K562 (cell line): ENCODE results near the gene DLK1. TPM values are rescaled to one million over a fixed set of nuclear protein-coding genes. Genes with fewer than 3 reads are reported as not detected.
A peak's percentile ranks its signal among the peaks of the same experiment; 100 is the strongest.

Experiments
- ATAC-seq: fragments of 200-7000 bp; cut with Tn5 transposase; 3 replicates; pipeline ENCODE4 v1.9.1; 2020; ENCODE audit warnings: moderate library complexity
- BruUV-seq: library from RNA; stranded (reverse); fragments of 400-500 nt; replicated peaks from 2 replicates; lab custom pipeline; 2021; lab: Mats Ljungman, UMichigan
- CTCF ChIA-PET: fragments of 300-600 bp; formaldehyde crosslinking; extraction: SDS; loops from one replicate; lab custom pipeline; 2021; ENCODE audit warnings: low intra/inter-chr PET ratio; lab: Yijun Ruan, JAX
- POLR2A ChIA-PET: fragments of 300-600, 350-650 bp; sonication (Branson Sonifier 250); formaldehyde crosslinking; extraction: SDS; loops from one replicate; lab custom pipeline; 2021; ENCODE audit warnings: antibody characterized with exemption, inconsistent platforms; lab: Yijun Ruan, JAX
- DNase-seq, 4 experiments: peaks; one replicate each; pipeline versions ENCODE4 v3.0.0 to v3.0.0-alpha.2; 2011 to 2018; ENCODE audit warnings: low spot score in 3 of 4, mixed read lengths in 3 of 4; ENCODE audit errors: extremely low read depth in 1 of 4
- FAIRE-seq: peaks from 2 replicates; lab custom pipeline; 2011; peaks lifted over from hg19 to GRCh38; lab: Jason Lieb, UNC
- H2AFZ ChIP-seq: 2 replicates; pipeline ENCODE4 v1.6.0; 2011; ENCODE audit warnings: low read depth, low read length, control low read depth, inconsistent platforms
- H3K27ac ChIP-seq: fragments of 200-600 bp; 3 replicates; pipeline ENCODE4 v1.8.0; 2011; ENCODE audit warnings: low read depth, mild to moderate bottlenecking, control low read depth, inconsistent platforms, low read length, moderate library complexity, mixed read lengths; ENCODE audit errors: extremely low read depth
- H3K27me3 ChIP-seq, 2 experiments: fragments of 300-600 bp in 1 of 2; 2 replicates in 1 of 2; 3 replicates in 1 of 2; pipeline versions ENCODE4 v1.6.0 to v1.8.0; 2011; ENCODE audit warnings: inconsistent platforms in 2 of 2, low read length in 2 of 2, mild to moderate bottlenecking in 1 of 2, mixed read lengths in 1 of 2, moderate library complexity in 1 of 2; ENCODE audit not compliant: control insufficient read depth in 2 of 2, insufficient read depth in 2 of 2
- H3K36me3 ChIP-seq: fragments of 300-600 bp; 3 replicates; pipeline ENCODE4 v1.8.0; 2011; ENCODE audit warnings: mild to moderate bottlenecking, low read length, inconsistent platforms; ENCODE audit not compliant: control insufficient read depth, insufficient read depth
- H3K4me1 ChIP-seq, 2 experiments: fragments of 200-600 bp in 1 of 2; replicated peaks in 1 of 2; 2 replicates in 1 of 2; 3 replicates in 1 of 2; pipeline versions ENCODE4 v1.5.1 to v1.8.0; 2011; ENCODE audit warnings: inconsistent platforms in 2 of 2, low read length in 2 of 2, mild to moderate bottlenecking in 1 of 2, mixed read lengths in 1 of 2, moderate library complexity in 1 of 2; ENCODE audit not compliant: control insufficient read depth in 2 of 2, insufficient read depth in 2 of 2
- H3K4me2 ChIP-seq: 2 replicates; pipeline ENCODE4 v1.6.1; 2011; ENCODE audit warnings: low read length, control low read depth, inconsistent platforms, mixed read lengths; ENCODE audit not compliant: insufficient read depth
- H3K4me3 ChIP-seq: fragments of 200-600 bp; sonication (generic), shearing (Covaris generic); 2 replicates; pipeline ENCODE4 v1.5.1; 2016; ENCODE audit warnings: control low read depth, inconsistent platforms
- H3K79me2 ChIP-seq: fragments of 200-600 bp; 3 replicates; pipeline ENCODE4 v1.8.0; 2011; ENCODE audit warnings: low read length, inconsistent platforms; ENCODE audit not compliant: control insufficient read depth, insufficient read depth
- H3K9ac ChIP-seq, 2 experiments: 2 replicates each; pipeline versions ENCODE4 v1.6.0 to v1.6.1; 2011; ENCODE audit warnings: low read depth in 2 of 2, low read length in 2 of 2, control low read depth in 1 of 2, inconsistent platforms in 1 of 2, mild to moderate bottlenecking in 1 of 2, mixed read lengths in 1 of 2; ENCODE audit not compliant: insufficient read depth in 1 of 2
- H3K9me1 ChIP-seq: one replicate; pipeline ENCODE4 v1.6.0; 2011; ENCODE audit warnings: inconsistent platforms, mild to moderate bottlenecking, low read length, moderate library complexity; ENCODE audit not compliant: control insufficient read depth, insufficient read depth
- H3K9me3 ChIP-seq: replicated peaks from 2 replicates; pipeline ENCODE4 v1.5.1; 2011; ENCODE audit warnings: low read depth, low read length, inconsistent platforms; ENCODE audit not compliant: control insufficient read depth, insufficient read depth
- H4K20me1 ChIP-seq: replicated peaks from 2 replicates; pipeline ENCODE4 v1.6.1; 2011; ENCODE audit warnings: low read length, inconsistent platforms, mixed read lengths; ENCODE audit not compliant: control insufficient read depth, insufficient read depth
- ATF6 ChIP-seq: sonication (generic); formaldehyde crosslinking; IDR thresholded peaks from 2 replicates; pipeline ENCODE4 v1.4.0; 2020; ENCODE audit warnings: mild to moderate bottlenecking, missing genetic modification reagents
- CEBPG ChIP-seq, 3 experiments: fragments of 200-800 bp in 1 of 3; sonication (Bioruptor generic) in 1 of 3; sonication (generic) in 1 of 3; formaldehyde crosslinking in 1 of 3; IDR thresholded peaks in 2 of 3; conservative IDR thresholded peaks in 1 of 3; 2 replicates each; pipeline versions ENCODE4 v1.6.1 to v1.8.0; 2016 to 2022; ENCODE audit warnings: missing compliant biosample characterization in 2 of 3, missing genetic modification characterization in 2 of 3, mild to moderate bottlenecking in 1 of 3, missing genetic modification reagents in 1 of 3
- ELF2 ChIP-seq: fragments of 250-450 bp; sonication (Bioruptor Pico); IDR thresholded peaks from 2 replicates; pipeline ENCODE4 v1.5.0; 2021; ENCODE audit warnings: mild to moderate bottlenecking
- GABPB2 ChIP-seq: fragments of 250-450 bp; sonication (Bioruptor Pico); conservative IDR thresholded peaks from 2 replicates; pipeline ENCODE4 v1.5.1; 2021; ENCODE audit warnings: mild to moderate bottlenecking
- GATA2 ChIP-seq: sonication (generic); formaldehyde crosslinking; IDR thresholded peaks from 2 replicates; pipeline ENCODE4 v1.4.0; 2020; ENCODE audit warnings: mild to moderate bottlenecking, missing genetic modification reagents
- HLTF ChIP-seq: fragments of 450-650 bp; IDR thresholded peaks from 2 replicates; pipeline ENCODE4 v1.6.1; 2016
- MCM7 ChIP-seq, 2 experiments: fragments of 450-650 bp; IDR thresholded peaks; 2 replicates each; pipeline ENCODE4 v1.6.1; 2016 to 2018
- PPARD ChIP-seq: fragments of 250-450 bp; sonication (Bioruptor Pico); IDR thresholded peaks from 2 replicates; pipeline ENCODE4 v1.8.0; 2022; ENCODE audit warnings: inconsistent platforms, mild to moderate bottlenecking, moderate library complexity
- SPI1 ChIP-seq: IDR thresholded peaks from 2 replicates; pipeline ENCODE4 v1.6.1; 2011; ENCODE audit warnings: low read depth, low read length, control low read depth, borderline replicate concordance
- TFAP4 ChIP-seq: sonication (generic); formaldehyde crosslinking; IDR thresholded peaks from 2 replicates; pipeline ENCODE4 v1.8.0; 2022; ENCODE audit warnings: missing genetic modification reagents, mild to moderate bottlenecking, moderate library complexity, borderline replicate concordance
- ZBTB2 ChIP-seq: fragments of 450-650 bp; IDR thresholded peaks from 2 replicates; pipeline ENCODE4 v1.6.1; 2016; ENCODE audit warnings: antibody characterized with exemption
- ZBTB49 ChIP-seq: sonication (generic); formaldehyde crosslinking; IDR thresholded peaks from 2 replicates; pipeline ENCODE4 v1.8.0; 2022; ENCODE audit warnings: missing genetic modification reagents, mild to moderate bottlenecking, borderline replicate concordance
- ZNF354B ChIP-seq: fragments of 250-450 bp; sonication (Bioruptor Pico); IDR thresholded peaks from 2 replicates; pipeline ENCODE4 v1.4.0; 2020
- WGBS: fragments of 100-300 bp; shearing (Covaris generic); methylation state at CpG from one replicate; pipeline ENCODE4 v1.1.6; 2016; ENCODE audit warnings: low coverage, mixed read lengths; ENCODE audit not compliant: insufficient coverage; ENCODE audit errors: missing lambda C conversion rate; 5-methylcytosine and 5-hydroxymethylcytosine counted together
- in situ Hi-C: fragments of 300-500 bp; cut with MboI; formaldehyde crosslinking; loops from 4 replicates; pipeline ENCODE4 v1.15.0; 2018; ENCODE audit warnings: inconsistent platforms, mixed read lengths
- intact Hi-C: fragments of 100-400 bp; cut with micrococcal nuclease; formaldehyde crosslinking; loops from 2 replicates; pipeline ENCODE4 v1.14.2; 2022
- polyA plus RNA-seq, 8 experiments: library from polyadenylated mRNA; depleted of rRNA in 4 of 8; stranded (reverse) in 5 of 8; unstranded in 3 of 8; fragments of >200 nt; fragmentation: Nextera tagmentation in 2 of 8; fragmentation: Illumina TruSeq in 1 of 8; extraction: Ambion mirVana in 2 of 8; extraction: Trizol in 1 of 8; gene quantifications; 2 replicates each; pipeline versions ENCODE4 v1.2.1 to v1.2.3, GENCODE V29; 2011 to 2014; ENCODE audit warnings: inconsistent platforms in 1 of 8, missing spikeins in 1 of 8
- total RNA-seq, 7 experiments: library from RNA; depleted of rRNA in 6 of 7; stranded (reverse); fragments of >200 nt in 6 of 7; fragmentation: Illumina TruSeq in 2 of 7; extraction: Trizol in 2 of 7; gene quantifications; 2 replicates each; pipeline versions ENCODE4 v1.2.1 to v1.2.3, GENCODE V29; 2011 to 2021; ENCODE audit warnings: low replicate concordance in 1 of 7

DLK1 gene
- total and polyA plus RNA-seq, 9 of the 15 experiments (the other 6 are each of a cell fraction or from before 2014, with no cell fraction given): 4.4 to 97.2 (median 15.3) TPM

GRCh38 chr14:100767788-100768536, 41.3 kb downstream of the DLK1 start:
- H3K27me3 ChIP-seq: no peaks in the 10 kb centered on the region
- BruUV-seq: no TSS peak
- no peak overlapping the region for H2AFZ ChIP-seq
- H3K4me1 ChIP-seq: peaks cover 32 to 37% of the 10 kb centered on the region in 2 experiments
- TF ChIP-seq MCM7 (IDR thresholded peaks at IDR 0.05) (no peak), GATA2 (CRISPR knock-in tag) (no peak), CEBPG (CRISPR knock-in tag; IDR thresholded peaks at IDR 0.05) (no peak), CEBPG (tag; conservative IDR thresholded peaks at IDR 0.05 in 1 of 2, IDR thresholded peaks at IDR 0.05 in 1 of 2) (no peak), ZNF354B (no peak), SPI1 (no peak), TFAP4 (CRISPR knock-in tag) (no peak), PPARD (CRISPR knock-in tag) (no peak), ATF6 (no peak), ZBTB49 (CRISPR knock-in tag) (no peak), ZBTB2 (no peak), HLTF (no peak), ELF2 (CRISPR knock-in tag) (no peak), GABPB2 (CRISPR knock-in tag) (no peak)
- TF ChIP-seq, all 486 proteins: peak for 0
- intact Hi-C loops (no loop called here), in situ Hi-C loops (no loop called here)
- Histone ChIP-seq H3K9ac (peak overlapping the region in 1 of 2 experiments; percentile 13; a peak in 1 of 4 replicates), H3K27ac (no peak overlapping the region), H3K36me3 (no peaks in the 10 kb centered on the region), H3K4me3 (no peak overlapping the region), H3K4me2 (no peak overlapping the region), H3K79me2 (no peaks in the 10 kb centered on the region), H3K9me1 (no peaks in the 10 kb centered on the region), H3K9me3 (no peaks in the 10 kb centered on the region; the same call in 1 of the 2 replicates), H4K20me1 (no peaks in the 10 kb centered on the region)
- WGBS: 82% methylated on average over 6 of the region's 14 CpGs
- no peak for DNase-seq
- ChIA-PET POLR2A (interaction anchor here (0.7 kb wide), 1 partner anchor 1257 kb away, joined by 3 read pairs; no protein-coding TSS in a partner anchor), CTCF (no interaction called here)
- no peak for FAIRE-seq
- ATAC-seq: no peak
